Activated B cell treated with CpG ODN at 0.5 μM for 24 hours (primary cell): ENCODE measurements around the gene ZC3H6. TPM values are rescaled to one million over a fixed set of nuclear protein-coding genes. Genes with fewer than 3 reads are reported as not detected.

ENCODE experiments used
- ATAC-seq: fragments of 200-7000 bp; cut with Tn5 transposase; one replicate; pipeline ENCODE4 v1.10.0; 2021; ENCODE audit warnings: low read depth, mild to moderate bottlenecking, moderate library complexity
- CTCF ChIA-PET: fragments of 350-600 bp; sonication (Branson Sonifier 250); formaldehyde crosslinking; loops from one replicate; lab custom pipeline; 2021; ENCODE audit warnings: antibody characterized with exemption; lab: Charles Lee
- POLR2A ChIA-PET: fragments of 350-600 bp; sonication (Branson Sonifier 250); formaldehyde crosslinking; loops from one replicate; lab custom pipeline; 2021; ENCODE audit warnings: antibody characterized with exemption; lab: Charles Lee
- DNase-seq: peaks from one replicate; pipeline ENCODE4 v3.0.0; 2022
- H3K27ac Mint-ChIP-seq: one replicate; pipeline ENCODE4 v1.8.0; 2020; ENCODE audit warnings: mixed read lengths
- H3K27me3 Mint-ChIP-seq: one replicate; pipeline ENCODE4 v1.8.0; 2021; ENCODE audit warnings: mixed read lengths
- H3K36me3 Mint-ChIP-seq: one replicate; pipeline ENCODE4 v1.8.0; 2021; ENCODE audit warnings: low read depth, mixed read lengths
- H3K4me1 Mint-ChIP-seq: one replicate; pipeline ENCODE4 v1.8.0; 2021; ENCODE audit warnings: mixed read lengths
- H3K4me3 Mint-ChIP-seq: one replicate; pipeline ENCODE4 v1.8.0; 2020; ENCODE audit warnings: mild to moderate bottlenecking, mixed read lengths
- H3K9me3 Mint-ChIP-seq: one replicate; pipeline ENCODE4 v1.8.0; 2020; ENCODE audit warnings: mixed read lengths
- CTCF ChIP-seq: fragments of 200-600 bp; IDR thresholded peaks from one replicate; pipeline ENCODE4 v1.8.0; 2022; ENCODE audit warnings: antibody characterized with exemption, mild to moderate bottlenecking
- intact Hi-C: fragments of 100-400 bp; cut with micrococcal nuclease; formaldehyde crosslinking; loops from one replicate; pipeline ENCODE4 v1.15.1; 2024
- total RNA-seq: library from RNA; stranded (reverse); gene quantifications from 2 replicates; pipeline ENCODE4 v1.2.3, GENCODE V29; 2022

ZC3H6 gene
- total RNA-seq = 7.0 and 7.3 TPM in 2 replicates

- H3K9me3 Mint-ChIP-seq = no peaks in the 10 kb centered on the region
- POLR2A ChIA-PET = interaction anchor here (0.8 to 3.1 kb wide), 6 partner anchors 15 to 220 kb away, joined by 3 to 37 read pairs (median 4); partner anchors contain the start of genes TMEM87B and ZC3H8
- intact Hi-C loops = loop anchor here (1.0 to 10.0 kb wide), 8 partner anchors 16 to 1601 kb away; partner anchors contain the start of genes BUB1, CHCHD5, POLR1B and SLC20A1
These were observed at the start of gene ZC3H6 for GRCh38 chr2:112275311-112275886. ZC3H6 (plus strand) TSS chr2:112275597; CDS start chr2:112275995, 398 bp downstream.

GRCh38 chr2:112229348-112229747 is 46.0 kb upstream of the ZC3H6 start:
- H3K9me3 Mint-ChIP-seq = peaks cover 2% of the 10 kb centered on the region
- no peak overlapping the region for H3K27ac Mint-ChIP-seq
- peaks cover 54% of the 10 kb centered on the region for H3K36me3 Mint-ChIP-seq
- no peaks in the 10 kb centered on the region for H3K4me1 Mint-ChIP-seq
- ChIA-PET CTCF (no interaction called here), POLR2A (interaction anchor here (0.7 kb wide), 1 partner anchor 26 kb away, joined by 3 read pairs; no protein-coding TSS in a partner anchor)
- ATAC-seq (no peak), DNase-seq (no peak)
- intact Hi-C loops = no loop called here
- H3K27me3 Mint-ChIP-seq = no peaks in the 10 kb centered on the region
- H3K4me3 Mint-ChIP-seq = no peak overlapping the region
- TF ChIP-seq CTCF = no peak

More at GRCh38 chr2:112275311-112275886, at the start of gene ZC3H6:
- H3K36me3 Mint-ChIP-seq = peaks cover 3% of the 10 kb centered on the region
- DNase-seq (peak; percentile 100), ATAC-seq (peak; percentile 88)
- H3K4me3 Mint-ChIP-seq = peak within 1 kb of the TSS; percentile 95
- CTCF ChIA-PET = interaction anchor here (1.9 kb wide), 1 partner anchor 16 kb away, joined by 8 read pairs; no protein-coding TSS in a partner anchor
- TF ChIP-seq CTCF = no peak
- H3K27ac Mint-ChIP-seq = peak within 1 kb of the TSS; percentile 99
- H3K4me1 Mint-ChIP-seq = peaks cover 17% of the 10 kb centered on the region
- no peaks in the 10 kb centered on the region for H3K27me3 Mint-ChIP-seq

- POLR2A ChIA-PET = interaction anchor here (0.6 kb wide), 1 partner anchor 203 kb away, joined by 3 read pairs; the partner anchor contains the start of gene RGPD8
- no peak overlapping the region for H3K27ac Mint-ChIP-seq
- no peak for TF ChIP-seq CTCF
- DNase-seq (no peak), ATAC-seq (no peak)
- no peaks in the 10 kb centered on the region for H3K4me1 Mint-ChIP-seq
- H3K9me3 Mint-ChIP-seq = peaks cover 2% of the 10 kb centered on the region
- H3K4me3 Mint-ChIP-seq = no peak overlapping the region
- no peaks in the 10 kb centered on the region for H3K27me3 Mint-ChIP-seq
- CTCF ChIA-PET = no interaction called here
- intact Hi-C loops = no loop called here
- peaks cover 52% of the 10 kb centered on the region for H3K36me3 Mint-ChIP-seq
These were observed 45.0 kb upstream of the ZC3H6 start for GRCh38 chr2:112230371-112230770.

GRCh38 chr2:112239862-112240261 is 35.5 kb upstream of the ZC3H6 start:
- no peak for ATAC-seq
- H3K27me3 Mint-ChIP-seq = no peaks in the 10 kb centered on the region
- H3K27ac Mint-ChIP-seq = no peak overlapping the region
- DNase-seq = no peak
- CTCF ChIA-PET = no interaction called here
- H3K36me3 Mint-ChIP-seq = peaks cover 44% of the 10 kb centered on the region
- no peaks in the 10 kb centered on the region for H3K9me3 Mint-ChIP-seq
- POLR2A ChIA-PET = no interaction called here
- intact Hi-C loops = no loop called here
- no peaks in the 10 kb centered on the region for H3K4me1 Mint-ChIP-seq
- no peak for TF ChIP-seq CTCF
- H3K4me3 Mint-ChIP-seq = no peak overlapping the region

- Mint-ChIP-seq H3K36me3 (peaks cover 55% of the 10 kb centered on the region), H3K9me3 (no peaks in the 10 kb centered on the region), H3K4me1 (no peaks in the 10 kb centered on the region), H3K27ac (no peak overlapping the region), H3K4me3 (no peak overlapping the region), H3K27me3 (no peaks in the 10 kb centered on the region)
- ChIA-PET CTCF (interaction anchor here (0.8 kb wide), 1 partner anchor 17 kb away, joined by 3 read pairs; no protein-coding TSS in a partner anchor), POLR2A (interaction anchor here (1.4 kb wide), 1 partner anchor 13 kb away, joined by 3 read pairs; the partner anchor contains the start of gene ZC3H8)
- intact Hi-C loops = no loop called here
- no peak for DNase-seq
- TF ChIP-seq CTCF = no peak
- no peak for ATAC-seq
These were observed 33.0 kb upstream of the ZC3H6 start for GRCh38 chr2:112242384-112242783.
